PC-9 (cell line): Measurements from ENCODE around the gene SNAPC3. TPM values are rescaled to one million over a fixed set of nuclear protein-coding genes. Genes with fewer than 3 reads are reported as not detected.

Experiments
- BruUV-seq: library from RNA; stranded (reverse); fragments of 400-500 nt; replicated peaks from 2 replicates; lab custom pipeline; 2021; lab: Mats Ljungman, UMichigan
- CTCF ChIA-PET: fragments of 300-600 bp; sonication (Branson Sonifier 250); formaldehyde crosslinking; loops from one replicate; lab custom pipeline; 2022; ENCODE audit warnings: antibody characterized with exemption; lab: Charles Lee
- POLR2A ChIA-PET: fragments of 300-600 bp; sonication (Branson Sonifier 250); formaldehyde crosslinking; loops from one replicate; lab custom pipeline; 2022; ENCODE audit warnings: antibody characterized with exemption; ENCODE audit not compliant: unreplicated experiment; lab: Charles Lee
- DNase-seq, 2 experiments: peaks; one replicate each; pipeline versions ENCODE4 v3.0.0 to v3.0.0-alpha.2; 2015 to 2022; ENCODE audit warnings: mixed read lengths in 1 of 2
- H2AFZ ChIP-seq: fragments of 200-600 bp; sonication (generic); 2 replicates; pipeline ENCODE4 v1.8.1; 2017; ENCODE audit warnings: antibody characterized with exemption
- H3F3A ChIP-seq: fragments of 200-600 bp; sonication (generic); 2 replicates; pipeline ENCODE4 v1.8.1; 2017; ENCODE audit warnings: antibody characterized with exemption, mild to moderate bottlenecking, low read depth; ENCODE audit not compliant: insufficient read depth
- H3K27ac ChIP-seq: fragments of 200-600 bp; sonication (generic); 2 replicates; pipeline ENCODE4 v1.6.1; 2016; ENCODE audit warnings: mixed run types
- H3K27me3 ChIP-seq: fragments of 200-600 bp; sonication (generic); 2 replicates; pipeline ENCODE4 v1.6.1; 2016; ENCODE audit warnings: low read depth, mixed run types; ENCODE audit not compliant: insufficient read depth
- H3K36me3 ChIP-seq: fragments of 200-600 bp; sonication (generic); 2 replicates; pipeline ENCODE4 v1.6.1; 2016; ENCODE audit warnings: low read depth, mixed run types
- H3K4me1 ChIP-seq: fragments of 200-600 bp; sonication (generic); replicated peaks from 2 replicates; pipeline ENCODE4 v1.6.1; 2016; ENCODE audit warnings: mixed run types; ENCODE audit not compliant: insufficient read depth
- H3K4me2 ChIP-seq: fragments of 200-600 bp; sonication (generic); 2 replicates; pipeline ENCODE4 v1.6.1; 2017; ENCODE audit warnings: mixed run types
- H3K4me3 ChIP-seq: fragments of 200-600 bp; sonication (generic); 2 replicates; pipeline ENCODE4 v1.6.1; 2016; ENCODE audit warnings: mixed run types
- H3K79me2 ChIP-seq: fragments of 200-600 bp; sonication (generic); 2 replicates; pipeline ENCODE4 v1.6.1; 2017; ENCODE audit warnings: low read depth, mixed run types
- H3K9me2 ChIP-seq: fragments of 200-600 bp; sonication (generic); 2 replicates; pipeline ENCODE4 v1.8.1; 2017; ENCODE audit warnings: mild to moderate bottlenecking; ENCODE audit not compliant: insufficient read depth
- H3K9me3 ChIP-seq: fragments of 200-600 bp; sonication (generic); 2 replicates; pipeline ENCODE4 v1.8.1; 2016; ENCODE audit warnings: low read depth; ENCODE audit not compliant: insufficient read depth
- H4K20me1 ChIP-seq: fragments of 200-600 bp; sonication (generic); 2 replicates; pipeline ENCODE4 v1.8.1; 2017; ENCODE audit not compliant: insufficient read depth
- CTCF ChIP-seq: fragments of 200-600 bp; sonication (generic); conservative IDR thresholded peaks from 2 replicates; pipeline ENCODE4 v1.6.1; 2017; ENCODE audit warnings: mixed run types, antibody characterized with exemption, mild to moderate bottlenecking, moderate library complexity
- EZH2 ChIP-seq: fragments of 200-600 bp; sonication (generic); IDR thresholded peaks from 2 replicates; pipeline ENCODE4 v1.8.0; 2017; ENCODE audit warnings: antibody characterized with exemption, low read depth
- intact Hi-C: fragments of 100-400 bp; cut with micrococcal nuclease; formaldehyde crosslinking; loops from one replicate; pipeline ENCODE4 v1.10.0; 2022; ENCODE audit not compliant: unreplicated experiment
- total RNA-seq: library from RNA; stranded (reverse); gene quantifications from 2 replicates; pipeline ENCODE4 v1.2.3, GENCODE V29; 2021

The SNAPC3 gene
- total RNA-seq, 1 experiment from 2014 or later, result 11.3 TPM

DNA sequence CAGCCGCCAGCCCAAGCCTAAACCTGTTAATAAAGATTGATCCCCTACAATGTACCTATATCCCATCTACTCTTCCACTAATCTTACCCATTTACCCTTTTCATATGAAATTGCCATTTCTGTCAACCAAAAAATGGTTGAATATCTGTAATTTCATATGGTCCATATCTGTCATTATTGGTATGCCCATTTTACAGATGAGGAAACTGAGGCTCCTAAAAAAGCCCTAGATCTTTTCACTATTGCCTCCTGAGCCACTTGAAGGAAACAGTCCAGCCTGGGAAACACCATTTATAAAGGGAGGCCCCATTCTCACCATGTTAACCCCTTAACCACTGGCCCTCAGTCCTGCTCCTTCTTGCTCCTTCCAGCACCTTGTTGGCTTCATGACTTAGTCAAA, 41.2 kb upstream of the SNAPC3 start:
- Histone ChIP-seq H3K4me1 (peaks cover 11% of the 10 kb centered on the region), H3K4me3 (no peak overlapping the region), H3K79me2 (no peaks in the 10 kb centered on the region), H4K20me1 (no peaks in the 10 kb centered on the region), H3K9me3 (no peaks in the 10 kb centered on the region), H3K27me3 (no peaks in the 10 kb centered on the region), H3K4me2 (no peak overlapping the region), H2AFZ (no peak overlapping the region), H3F3A (no peaks in the 10 kb centered on the region), H3K36me3 (no peaks in the 10 kb centered on the region), H3K9me2 (no peaks in the 10 kb centered on the region), H3K27ac (no peak overlapping the region)
- no TSS peak for BruUV-seq
- intact Hi-C loops, result no loop called here
- TF ChIP-seq CTCF, result no peak
- no peak for TF ChIP-seq EZH2
- DNase-seq, result no peak
- ChIA-PET CTCF (no interaction called here), POLR2A (no interaction called here)

- ChIA-PET CTCF (no interaction called here), POLR2A (no interaction called here)
- no peak overlapping the region for H2AFZ ChIP-seq
- no peak overlapping the region for H3K27ac ChIP-seq
- H3K79me2 ChIP-seq, result no peaks in the 10 kb centered on the region
- no peaks in the 10 kb centered on the region for H3K9me2 ChIP-seq
- no peaks in the 10 kb centered on the region for H3K4me1 ChIP-seq
- no peaks in the 10 kb centered on the region for H3F3A ChIP-seq
- no peaks in the 10 kb centered on the region for H4K20me1 ChIP-seq
- no peak for DNase-seq
- H3K27me3 ChIP-seq, result no peaks in the 10 kb centered on the region
- no peak overlapping the region for H3K4me2 ChIP-seq
- BruUV-seq, result no TSS peak
- no peak overlapping the region for H3K4me3 ChIP-seq
- no peaks in the 10 kb centered on the region for H3K36me3 ChIP-seq
- no peaks in the 10 kb centered on the region for H3K9me3 ChIP-seq
- TF ChIP-seq EZH2 (no peak), CTCF (no peak)
- intact Hi-C loops, result no loop called here
These were observed 36.2 kb upstream of the SNAPC3 start for GRCh38 chr9:15386465-15386864.

DNA sequence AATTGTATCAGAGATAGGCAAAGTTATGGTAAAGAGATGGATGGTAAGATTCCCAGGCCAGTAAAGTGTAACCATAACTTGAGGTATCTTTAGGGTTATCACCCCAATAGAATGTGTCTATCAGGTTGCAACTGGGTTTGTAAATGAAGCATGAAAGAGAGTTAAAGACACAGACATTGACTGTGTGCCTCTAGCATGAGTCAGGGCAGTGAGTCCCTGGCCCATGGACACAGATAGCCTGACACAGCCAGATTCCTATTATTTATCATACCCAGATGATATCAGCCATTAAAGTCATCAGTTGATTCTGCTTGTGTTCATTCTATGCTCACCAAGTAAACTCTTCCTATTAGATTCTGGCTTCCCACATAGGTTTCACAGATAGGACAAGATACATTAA, 33.5 kb upstream of the SNAPC3 start:
- no peak for DNase-seq
- CTCF ChIA-PET, result no interaction called here

More for the DNA sequence above, 33.5 kb upstream of the SNAPC3 start:
- Histone ChIP-seq H3K27ac (no peak overlapping the region), H3K27me3 (no peaks in the 10 kb centered on the region), H4K20me1 (no peaks in the 10 kb centered on the region), H3K4me2 (no peak overlapping the region), H3K4me3 (no peak overlapping the region), H3F3A (no peaks in the 10 kb centered on the region), H2AFZ (no peak overlapping the region), H3K9me2 (no peaks in the 10 kb centered on the region), H3K4me1 (no peaks in the 10 kb centered on the region), H3K36me3 (no peaks in the 10 kb centered on the region), H3K79me2 (no peaks in the 10 kb centered on the region), H3K9me3 (no peaks in the 10 kb centered on the region)
- intact Hi-C loops, result no loop called here
- TF ChIP-seq EZH2 (no peak), CTCF (no peak)
- POLR2A ChIA-PET, result no interaction called here
- no TSS peak for BruUV-seq
